HepG2 (cell line): ENCODE measurements around the gene AKIRIN1. TPM values are rescaled to one million over a fixed set of nuclear protein-coding genes. Genes with fewer than 3 reads are reported as not detected.
"Not testable (repeated sequence)": the region's sequence is repeated elsewhere in the genome, so short reads cannot be mapped to it uniquely, and the experiment has no call there.

ENCODE experiments used
- ATAC-seq: fragments of 200-7000 bp; cut with Tn5 transposase; 3 replicates; pipeline ENCODE4 v1.9.1; 2020; ENCODE audit warnings: mild to moderate bottlenecking, moderate library complexity
- BruUV-seq: library from RNA; stranded (reverse); fragments of 400-500 nt; replicated peaks from 2 replicates; lab custom pipeline; 2021; lab: Mats Ljungman, UMichigan
- CTCF ChIA-PET: fragments of 300-600 bp; formaldehyde crosslinking; extraction: SDS; loops from one replicate; lab custom pipeline; 2021; ENCODE audit warnings: low total read pairs, inconsistent platforms, low intra/inter-chr PET ratio; lab: Yijun Ruan, JAX
- POLR2A ChIA-PET: fragments of 350-600 bp; sonication (Branson Sonifier 250); formaldehyde crosslinking; loops from one replicate; lab custom pipeline; 2020; ENCODE audit warnings: antibody characterized with exemption, inconsistent platforms; lab: Yijun Ruan, JAX
- DNase-seq: peaks from one replicate; pipeline ENCODE4 v3.0.0-alpha.2; 2015; ENCODE audit warnings: low spot score
- FAIRE-seq: peaks from 3 replicates; lab custom pipeline; 2011; peaks lifted over from hg19 to GRCh38; lab: Jason Lieb, UNC
- H2AFZ ChIP-seq: one replicate; pipeline ENCODE4 v1.6.1; 2011; ENCODE audit warnings: low read length, inconsistent platforms
- H3K27ac ChIP-seq: fragments of 300-600 bp; 3 replicates; pipeline ENCODE4 v1.8.0; 2011; ENCODE audit warnings: mixed run types, mild to moderate bottlenecking, mixed read lengths, low read length, inconsistent platforms; ENCODE audit not compliant: insufficient read depth; ENCODE audit errors: extremely low read length
- H3K27me3 ChIP-seq, 2 experiments: fragments of 200-600 bp in 1 of 2; 2 replicates in 1 of 2; 3 replicates in 1 of 2; pipeline versions ENCODE4 v1.6.0 to v1.8.0; 2011; ENCODE audit warnings: low read length in 2 of 2, mild to moderate bottlenecking in 2 of 2, moderate library complexity in 2 of 2, inconsistent platforms in 1 of 2; ENCODE audit not compliant: insufficient read depth in 2 of 2, control insufficient read depth in 1 of 2
- H3K36me3 ChIP-seq, 2 experiments: fragments of 200-600 bp in 1 of 2; replicated peaks in 1 of 2; 2 replicates in 1 of 2; 3 replicates in 1 of 2; pipeline versions ENCODE4 v1.5.1 to v1.8.0; 2011; ENCODE audit warnings: low read length in 2 of 2, inconsistent platforms in 1 of 2; ENCODE audit not compliant: insufficient read depth in 2 of 2, control insufficient read depth in 1 of 2
- H3K4me1 ChIP-seq: 2 replicates; pipeline ENCODE4 v1.5.1; 2012; ENCODE audit warnings: low read length, inconsistent platforms; ENCODE audit not compliant: insufficient read depth
- H3K4me2 ChIP-seq: 2 replicates; pipeline ENCODE4 v1.6.0; 2011; ENCODE audit warnings: low read depth, low read length, inconsistent platforms
- H3K4me3 ChIP-seq, 3 experiments: fragments of 200-600 bp in 1 of 3; sonication (generic), shearing (Covaris generic) in 1 of 3; replicated peaks in 1 of 3; 2 replicates each; pipeline ENCODE4 v1.5.1; 2011 to 2016; ENCODE audit warnings: low read length in 3 of 3, inconsistent platforms in 2 of 3, low read depth in 2 of 3, mild to moderate bottlenecking in 2 of 3, control low read depth in 1 of 3, mixed read lengths in 1 of 3; ENCODE audit not compliant: insufficient read depth in 1 of 3
- H3K79me2 ChIP-seq: one replicate; pipeline ENCODE4 v1.6.1; 2011; ENCODE audit warnings: low read length, inconsistent platforms; ENCODE audit not compliant: insufficient read depth
- H3K9ac ChIP-seq: 2 replicates; pipeline ENCODE4 v1.6.0; 2011; ENCODE audit warnings: mild to moderate bottlenecking, low read depth, low read length, inconsistent platforms; ENCODE audit not compliant: insufficient read depth
- H3K9me3 ChIP-seq: 2 replicates; pipeline ENCODE4 v1.5.1; 2012; ENCODE audit warnings: mild to moderate bottlenecking, low read length
- H4K20me1 ChIP-seq: 2 replicates; pipeline ENCODE4 v1.6.0; 2011; ENCODE audit warnings: inconsistent platforms, mild to moderate bottlenecking, low read length, moderate library complexity; ENCODE audit not compliant: insufficient read depth
- FIP1L1 ChIP-seq: fragments of 200-400 bp; formaldehyde crosslinking; IDR thresholded peaks from 2 replicates; pipeline ENCODE4 v1.6.1; 2018; ENCODE audit warnings: low read depth, mild to moderate bottlenecking, low read length, moderate library complexity, borderline replicate concordance; ENCODE audit not compliant: insufficient read depth
- JUN ChIP-seq: sonication (generic); formaldehyde crosslinking; IDR thresholded peaks from 2 replicates; pipeline ENCODE4 v1.4.0; 2020; ENCODE audit warnings: mild to moderate bottlenecking, missing genetic modification reagents
- KDM2A ChIP-seq: sonication (generic); formaldehyde crosslinking; IDR thresholded peaks from 2 replicates; pipeline ENCODE4 v1.4.0; 2020; ENCODE audit warnings: low read depth, missing genetic modification reagents, borderline replicate concordance
- KMT2B ChIP-seq: IDR thresholded peaks from 2 replicates; pipeline ENCODE4 v1.6.1; 2016; ENCODE audit warnings: missing genetic modification reagents, missing compliant biosample characterization
- MTF1 ChIP-seq: sonication (generic); formaldehyde crosslinking; IDR thresholded peaks from 2 replicates; pipeline ENCODE4 v1.5.0; 2020; ENCODE audit warnings: missing genetic modification reagents
- MXI1 ChIP-seq: IDR thresholded peaks from 3 replicates; pipeline ENCODE4 v1.6.1; 2012; ENCODE audit warnings: low read depth, low read length, inconsistent platforms, borderline replicate concordance
- NCOA2 ChIP-seq: sonication (generic); formaldehyde crosslinking; IDR thresholded peaks from 2 replicates; pipeline ENCODE4 v1.8.0; 2022; ENCODE audit warnings: inconsistent platforms
- SPEN ChIP-seq: sonication (generic); formaldehyde crosslinking; IDR thresholded peaks from 2 replicates; pipeline ENCODE4 v1.5.1; 2020; ENCODE audit warnings: low read depth, mild to moderate bottlenecking, missing genetic modification reagents
- ZNF143 ChIP-seq: sonication (generic); formaldehyde crosslinking; IDR thresholded peaks from 2 replicates; pipeline ENCODE4 v1.4.0; 2020; ENCODE audit warnings: missing genetic modification reagents
- ZNF331 ChIP-seq: sonication (generic); formaldehyde crosslinking; IDR thresholded peaks from 2 replicates; pipeline ENCODE4 v1.4.0; 2020; ENCODE audit warnings: missing genetic modification reagents
- ZNF354B ChIP-seq: sonication (generic); formaldehyde crosslinking; IDR thresholded peaks from 2 replicates; pipeline ENCODE4 v1.8.0; 2022; ENCODE audit warnings: mild to moderate bottlenecking, missing genetic modification reagents
- ZNF878 ChIP-seq: sonication (generic); formaldehyde crosslinking; IDR thresholded peaks from 2 replicates; pipeline ENCODE4 v1.8.1; 2023; ENCODE audit warnings: mild to moderate bottlenecking, missing genetic modification reagents, moderate library complexity
- WGBS: methylation state at CpG from one replicate; pipeline ENCODE4 v1.1.6; 2017; ENCODE audit warnings: low lambda C conversion rate; 5-methylcytosine and 5-hydroxymethylcytosine counted together
- in situ Hi-C: cut with HindIII; loops from 2 replicates; pipeline ENCODE4 v1.10.0; 2017; ENCODE audit warnings: low pct_unique_long_range_greater_than_20kb; ENCODE audit not compliant: extremely low pct_ligation_motif_present
- intact Hi-C: fragments of 100-400 bp; cut with micrococcal nuclease; formaldehyde crosslinking; loops from one replicate; pipeline ENCODE4 v1.10.0; 2022; ENCODE audit not compliant: unreplicated experiment
- polyA plus RNA-seq, 8 experiments: library from polyadenylated mRNA; depleted of rRNA in 3 of 8; stranded (reverse) in 7 of 8; unstranded in 1 of 8; fragments of >200 nt; fragmentation: Illumina TruSeq in 4 of 8; extraction: Trizol in 4 of 8; gene quantifications; 2 replicates each; pipeline versions ENCODE4 v1.2.1 to v1.2.3, GENCODE V29; 2011 to 2016; ENCODE audit warnings: low read depth in 4 of 8, missing spikeins in 1 of 8, mixed read lengths in 1 of 8; ENCODE audit not compliant: insufficient read depth in 1 of 8
- total RNA-seq, 5 experiments: library from RNA; depleted of rRNA; stranded (reverse); fragments of >200 nt; fragmentation: Illumina TruSeq; extraction: Trizol; gene quantifications; 2 replicates each; pipeline ENCODE4 v1.2.3, GENCODE V29; 2016; ENCODE audit warnings: low read depth in 1 of 5
- TF ChIP-seq, protein P1 (sequence below): sonication (generic); formaldehyde crosslinking; IDR thresholded peaks from 2 replicates; pipeline ENCODE4 v1.4.0; 2020; ENCODE audit warnings: missing genetic modification reagents, mild to moderate bottlenecking, borderline replicate concordance
- TF ChIP-seq, protein P2 (sequence below): fragments of 450-650 bp; IDR thresholded peaks from 2 replicates; pipeline ENCODE4 v1.6.1; 2017; ENCODE audit warnings: mild to moderate bottlenecking

The AKIRIN1 gene
- total and polyA plus RNA-seq, 2 of the 13 experiments (the other 11 are each of a cell fraction or from before 2014, with no cell fraction given) = 123 to 157 TPM

DNA sequence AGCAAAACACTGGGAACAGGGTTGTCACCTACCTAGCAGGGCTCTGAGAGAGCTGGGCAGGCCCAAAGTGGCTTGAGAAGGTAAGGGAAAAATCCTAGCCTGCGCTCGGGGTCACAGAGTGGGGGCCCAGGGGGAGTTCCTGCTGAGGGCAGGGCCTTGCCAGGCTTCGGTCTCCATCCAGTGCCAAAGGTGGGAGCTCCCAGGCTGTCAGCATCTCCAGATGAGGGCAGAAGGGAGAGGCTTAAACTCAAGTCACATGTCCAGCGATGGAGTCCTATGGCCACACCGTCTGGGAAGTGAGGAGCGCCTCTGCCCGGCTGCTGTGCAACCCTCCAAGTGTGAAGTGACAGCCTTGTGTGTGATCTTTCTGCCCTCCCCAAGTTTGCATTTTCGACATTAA, 23.9 kb downstream of the AKIRIN1 start:
- BruUV-seq, FAIRE-seq, H3K4me3 ChIP-seq, H3K9ac ChIP-seq, H4K20me1 ChIP-seq, H3K9me3 ChIP-seq, ATAC-seq, intact Hi-C loops, H3K79me2 ChIP-seq, CTCF ChIA-PET, H3K27ac ChIP-seq, H3K4me2 ChIP-seq, H3K27me3 ChIP-seq, H3K36me3 ChIP-seq, H2AFZ ChIP-seq, DNase-seq, in situ Hi-C loops: not testable (repeated sequence)
- 85% methylated on average over 8 of the region's 8 CpGs for WGBS
- POLR2A ChIA-PET = interaction anchor here (0.6 kb wide), 1 partner anchor 15 kb away, joined by 4 read pairs; no protein-coding TSS in a partner anchor
- peaks cover 19% of the 10 kb centered on the region for H3K4me1 ChIP-seq

DNA sequence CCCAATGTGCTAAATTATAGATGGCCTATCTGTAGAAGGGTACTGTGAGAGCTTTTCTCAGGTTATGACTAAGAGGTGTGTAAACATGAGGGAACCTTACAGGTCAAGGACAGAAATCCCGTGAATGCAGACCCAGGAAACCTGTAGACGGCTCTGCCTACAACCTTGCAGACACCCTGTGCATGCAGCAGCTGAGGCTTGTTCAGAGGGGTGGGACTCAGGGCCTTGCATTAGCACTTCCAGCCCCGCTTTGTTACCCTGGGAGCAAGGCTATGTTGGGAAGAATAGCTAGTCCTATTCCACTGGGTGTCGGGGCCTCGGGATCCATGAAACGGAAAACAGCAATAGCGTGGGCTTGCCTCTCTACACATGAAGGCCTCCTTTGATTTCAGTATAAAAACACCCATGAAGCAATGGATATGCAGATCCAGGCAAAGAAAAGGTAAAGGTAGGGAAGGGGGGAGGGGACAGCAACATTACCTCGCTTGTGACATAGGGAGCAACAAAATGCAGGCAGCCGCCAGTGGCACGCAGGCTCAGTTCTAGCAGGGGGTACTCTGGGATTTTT, 25.6 kb downstream of the AKIRIN1 start:
- FAIRE-seq = peak; percentile 42
- CTCF ChIA-PET = no interaction called here
- BruUV-seq = no TSS peak
- TF ChIP-seq ZNF354B (CRISPR knock-in tag) = no peak
- TF ChIP-seq JUN (CRISPR knock-in tag) = no peak
- peak; percentile 66; the same call in 1 of the 2 replicates for TF ChIP-seq NCOA2 (CRISPR knock-in tag)
- TF ChIP-seq ZNF331 (CRISPR knock-in tag) = 0 out of 2 replicates have a peak, but pooled peaks have one; percentile 38
- TF ChIP-seq, protein P1, sequence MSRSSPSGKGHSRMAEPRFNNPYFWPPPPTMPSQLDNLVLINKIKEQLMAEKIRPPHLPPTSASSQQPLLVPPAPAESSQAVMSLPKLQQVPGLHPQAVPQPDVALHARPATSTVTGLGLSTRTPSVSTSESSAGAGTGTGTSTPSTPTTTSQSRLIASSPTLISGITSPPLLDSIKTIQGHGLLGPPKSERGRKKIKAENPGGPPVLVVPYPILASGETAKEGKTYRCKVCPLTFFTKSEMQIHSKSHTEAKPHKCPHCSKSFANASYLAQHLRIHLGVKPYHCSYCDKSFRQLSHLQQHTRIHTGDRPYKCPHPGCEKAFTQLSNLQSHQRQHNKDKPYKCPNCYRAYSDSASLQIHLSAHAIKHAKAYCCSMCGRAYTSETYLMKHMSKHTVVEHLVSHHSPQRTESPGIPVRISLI = no peak
- TF ChIP-seq KMT2B = no peak
- TF ChIP-seq KDM2A = 0 out of 2 replicates have a peak, but pooled peaks have one; percentile 40
- no peak for TF ChIP-seq ZNF143 (CRISPR knock-in tag)
- TF ChIP-seq FIP1L1 = no peak
- TF ChIP-seq MXI1 = peak; percentile 38; the same call in 1 of the 3 replicates
- TF ChIP-seq, protein P2, sequence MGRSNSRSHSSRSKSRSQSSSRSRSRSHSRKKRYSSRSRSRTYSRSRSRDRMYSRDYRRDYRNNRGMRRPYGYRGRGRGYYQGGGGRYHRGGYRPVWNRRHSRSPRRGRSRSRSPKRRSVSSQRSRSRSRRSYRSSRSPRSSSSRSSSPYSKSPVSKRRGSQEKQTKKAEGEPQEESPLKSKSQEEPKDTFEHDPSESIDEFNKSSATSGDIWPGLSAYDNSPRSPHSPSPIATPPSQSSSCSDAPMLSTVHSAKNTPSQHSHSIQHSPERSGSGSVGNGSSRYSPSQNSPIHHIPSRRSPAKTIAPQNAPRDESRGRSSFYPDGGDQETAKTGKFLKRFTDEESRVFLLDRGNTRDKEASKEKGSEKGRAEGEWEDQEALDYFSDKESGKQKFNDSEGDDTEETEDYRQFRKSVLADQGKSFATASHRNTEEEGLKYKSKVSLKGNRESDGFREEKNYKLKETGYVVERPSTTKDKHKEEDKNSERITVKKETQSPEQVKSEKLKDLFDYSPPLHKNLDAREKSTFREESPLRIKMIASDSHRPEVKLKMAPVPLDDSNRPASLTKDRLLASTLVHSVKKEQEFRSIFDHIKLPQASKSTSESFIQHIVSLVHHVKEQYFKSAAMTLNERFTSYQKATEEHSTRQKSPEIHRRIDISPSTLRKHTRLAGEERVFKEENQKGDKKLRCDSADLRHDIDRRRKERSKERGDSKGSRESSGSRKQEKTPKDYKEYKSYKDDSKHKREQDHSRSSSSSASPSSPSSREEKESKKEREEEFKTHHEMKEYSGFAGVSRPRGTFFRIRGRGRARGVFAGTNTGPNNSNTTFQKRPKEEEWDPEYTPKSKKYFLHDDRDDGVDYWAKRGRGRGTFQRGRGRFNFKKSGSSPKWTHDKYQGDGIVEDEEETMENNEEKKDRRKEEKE = no peak
- no peak for TF ChIP-seq MTF1
- no peak for TF ChIP-seq SPEN
- peak; percentile 21; the same call in 1 of the 2 replicates for TF ChIP-seq ZNF878 (CRISPR knock-in tag)

More for the DNA sequence above, 25.6 kb downstream of the AKIRIN1 start:
- H3K79me2 ChIP-seq = no peaks in the 10 kb centered on the region
- H3K4me3 ChIP-seq = peak overlapping the region; percentile 19 to 46 (median 33); a peak in 4 of 6 replicates
- H3K4me2 ChIP-seq = peak overlapping the region; percentile 68
- H3K27me3 ChIP-seq = no peaks in the 10 kb centered on the region
- H4K20me1 ChIP-seq = no peaks in the 10 kb centered on the region
- no peak overlapping the region for H2AFZ ChIP-seq
- POLR2A ChIA-PET = interaction anchor here (1.1 to 1.7 kb wide), 4 partner anchors 9 to 19 kb away, joined by 3 to 26 read pairs (median 4); partner anchors contain the start of gene NDUFS5
- in situ Hi-C loops = no loop called here
- DNase-seq (peak; percentile 81), ATAC-seq (peak; percentile 88)
- H3K36me3 ChIP-seq = no peaks in the 10 kb centered on the region
- H3K9me3 ChIP-seq = no peaks in the 10 kb centered on the region
- H3K9ac ChIP-seq = peak overlapping the region; percentile 23; the same call in 1 of the 2 replicates
- peaks cover 19% of the 10 kb centered on the region for H3K4me1 ChIP-seq
- H3K27ac ChIP-seq = no peak overlapping the region
- intact Hi-C loops = no loop called here
- WGBS = 15% methylated on average over 9 of the region's 10 CpGs
